Activated T-helper 2 cell treated with anti-CD3 and anti-CD28 coated beads, Interferon-gamma antibody, Interleukin-2, Interleukin-4, amounts not matched to agents 10 μg/mL and 5 μg/mL and 100 μg/mL, durations not matched to agents 14 hours and 24 hours and 36 hours (primary cell): ENCODE measurements around the gene CDPF1. TPM values are rescaled to one million over a fixed set of nuclear protein-coding genes. Genes with fewer than 3 reads are reported as not detected.
"Not testable (repeated sequence)": the region's sequence is repeated elsewhere in the genome, so short reads cannot be mapped to it uniquely, and the experiment has no call there.

Experiments used
- DNase-seq: peaks from one replicate; pipeline ENCODE4 v3.0.0; 2021; ENCODE audit warnings: low spot score
- H3K27ac Mint-ChIP-seq: one replicate; pipeline ENCODE4 v1.8.0; 2021; ENCODE audit warnings: mixed read lengths
- H3K27me3 Mint-ChIP-seq: one replicate; pipeline ENCODE4 v1.8.0; 2021; ENCODE audit warnings: low read depth, mixed read lengths
- H3K36me3 Mint-ChIP-seq: one replicate; pipeline ENCODE4 v1.8.0; 2021; ENCODE audit warnings: low read depth, mixed read lengths
- H3K4me1 Mint-ChIP-seq: one replicate; pipeline ENCODE4 v1.8.0; 2021; ENCODE audit warnings: low read depth, mixed read lengths
- H3K4me3 Mint-ChIP-seq: one replicate; pipeline ENCODE4 v1.8.0; 2021; ENCODE audit warnings: low read depth, mild to moderate bottlenecking, moderate library complexity, mixed read lengths
- H3K9me3 Mint-ChIP-seq: one replicate; pipeline ENCODE4 v1.8.0; 2021; ENCODE audit warnings: mixed read lengths
- intact Hi-C: fragments of 100-400 bp; cut with micrococcal nuclease; formaldehyde crosslinking; loops from one replicate; pipeline ENCODE4 v1.15.1; 2023
- total RNA-seq: library from RNA; stranded (reverse); gene quantifications from 2 replicates; pipeline ENCODE4 v1.2.3, GENCODE V29; 2022

Gene CDPF1
- total RNA-seq, 1 donor from 2014 or later = 7.7 TPM

- H3K4me3 Mint-ChIP-seq = no peak overlapping the region
- no peak overlapping the region for H3K27ac Mint-ChIP-seq
- peaks cover 4% of the 10 kb centered on the region for H3K9me3 Mint-ChIP-seq
- intact Hi-C loops = no loop called here
- peaks cover 36% of the 10 kb centered on the region for H3K36me3 Mint-ChIP-seq
- no peaks in the 10 kb centered on the region for H3K27me3 Mint-ChIP-seq
- DNase-seq = no peak
- peaks cover 2% of the 10 kb centered on the region for H3K4me1 Mint-ChIP-seq
Measured at GRCh38 chr22:46276563-46276962, 26.5 kb upstream of the CDPF1 start.

GRCh38 chr22:46275455-46276122, 25.5 kb upstream of the CDPF1 start:
- no peak overlapping the region for H3K4me3 Mint-ChIP-seq

GRCh38 chr22:46274381-46274780, 24.3 kb upstream of the CDPF1 start:
- no peak for DNase-seq
- H3K27ac Mint-ChIP-seq = no peak overlapping the region
- H3K36me3 Mint-ChIP-seq = peaks cover 33% of the 10 kb centered on the region
- no peak overlapping the region for H3K4me3 Mint-ChIP-seq
- peaks cover 4% of the 10 kb centered on the region for H3K9me3 Mint-ChIP-seq
- intact Hi-C loops = no loop called here
- no peaks in the 10 kb centered on the region for H3K27me3 Mint-ChIP-seq
- H3K4me1 Mint-ChIP-seq = peaks cover 8% of the 10 kb centered on the region

More at GRCh38 chr22:46275455-46276122, 25.5 kb upstream of the CDPF1 start:
- peaks cover 33% of the 10 kb centered on the region for H3K36me3 Mint-ChIP-seq
- peaks cover 4% of the 10 kb centered on the region for H3K9me3 Mint-ChIP-seq
- no peaks in the 10 kb centered on the region for H3K27me3 Mint-ChIP-seq
- DNase-seq = no peak
- intact Hi-C loops = no loop called here
- H3K27ac Mint-ChIP-seq = no peak overlapping the region
- H3K4me1 Mint-ChIP-seq = peaks cover 2% of the 10 kb centered on the region

DNA sequence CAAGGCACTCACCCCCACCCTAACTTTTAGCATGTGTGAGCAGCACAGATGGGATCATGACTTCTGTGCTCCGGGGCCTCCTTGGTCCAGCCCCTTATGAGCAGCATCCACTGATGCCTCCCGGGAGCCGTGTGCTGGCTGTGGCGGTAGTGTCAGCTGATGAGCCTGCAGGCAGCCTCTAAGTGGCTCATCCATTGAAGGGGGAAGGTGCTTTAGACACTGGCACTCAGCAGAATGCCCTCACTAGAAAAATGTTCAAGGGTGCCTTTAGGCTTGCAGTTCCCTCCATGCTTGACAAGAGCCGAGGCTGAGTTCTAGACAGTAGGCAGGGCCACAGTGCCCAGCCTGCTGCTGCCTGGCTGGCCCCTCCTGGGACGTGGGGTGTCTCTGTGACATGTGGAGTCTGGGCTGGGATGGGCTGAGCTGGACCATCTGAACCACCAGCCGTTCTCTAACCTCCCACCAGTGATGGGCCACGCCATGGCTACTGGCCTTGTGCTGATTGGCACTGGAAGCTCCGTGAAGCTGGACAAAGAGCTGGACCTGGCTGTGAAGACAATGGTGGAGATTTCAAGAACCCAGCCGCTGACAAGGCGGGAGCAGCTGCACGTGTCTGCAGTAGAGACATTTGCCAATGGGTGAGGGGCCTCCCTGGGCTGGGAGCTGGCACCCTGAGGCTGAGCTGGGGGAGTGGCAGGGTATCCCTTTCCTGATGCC, 23.5 kb upstream of the CDPF1 start:
- Mint-ChIP-seq H3K36me3 (peaks cover 28% of the 10 kb centered on the region), H3K27ac (no peak overlapping the region), H3K4me3 (no peak overlapping the region), H3K4me1 (peaks cover 11% of the 10 kb centered on the region), H3K27me3 (no peaks in the 10 kb centered on the region), H3K9me3 (peaks cover 4% of the 10 kb centered on the region)
- intact Hi-C loops = no loop called here
- DNase-seq = no peak

GRCh38 chr22:46272762-46273431, 22.8 kb upstream of the CDPF1 start:
- no peak overlapping the region for H3K27ac Mint-ChIP-seq
- no peak overlapping the region for H3K4me3 Mint-ChIP-seq
- peaks cover 14% of the 10 kb centered on the region for H3K4me1 Mint-ChIP-seq
- intact Hi-C loops = no loop called here
- H3K27me3 Mint-ChIP-seq = no peaks in the 10 kb centered on the region
- H3K9me3 Mint-ChIP-seq = peaks cover 4% of the 10 kb centered on the region
- peaks cover 28% of the 10 kb centered on the region for H3K36me3 Mint-ChIP-seq
- DNase-seq = no peak

GRCh38 chr22:46272196-46272595, 22.1 kb upstream of the CDPF1 start:
- no peaks in the 10 kb centered on the region for H3K27me3 Mint-ChIP-seq
- intact Hi-C loops = no loop called here

DNA sequence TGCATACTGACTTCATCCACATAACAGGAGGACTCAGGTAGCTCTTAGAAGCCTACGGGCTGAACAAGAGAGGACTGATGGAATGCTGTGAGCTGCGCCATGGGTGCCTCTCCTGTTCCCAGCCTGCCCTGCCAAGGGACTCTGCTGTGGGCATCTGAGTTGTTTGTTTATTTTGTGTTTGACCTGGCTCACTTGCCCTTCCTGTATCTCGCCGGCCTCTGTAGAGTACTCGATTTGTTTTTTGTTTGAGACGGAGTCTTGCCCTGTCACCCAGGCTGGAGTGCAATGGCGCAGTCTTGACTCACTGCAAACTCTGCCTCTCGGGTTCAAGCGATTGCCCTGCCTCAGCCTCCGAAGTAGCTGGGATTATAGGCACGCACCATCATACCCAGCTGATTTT, 19.5 kb upstream of the CDPF1 start:
- Mint-ChIP-seq H3K36me3 (peaks cover 19% of the 10 kb centered on the region), H3K4me1 (peaks cover 19% of the 10 kb centered on the region), H3K9me3 (peaks cover 10% of the 10 kb centered on the region), H3K4me3 (peak overlapping the region; percentile 71), H3K27ac (no peak overlapping the region), H3K27me3 (peaks cover 17% of the 10 kb centered on the region)
- intact Hi-C loops = no loop called here
- DNase-seq = no peak

More at GRCh38 chr22:46272196-46272595, 22.1 kb upstream of the CDPF1 start:
- Mint-ChIP-seq H3K4me3 (no peak overlapping the region), H3K27ac (no peak overlapping the region), H3K9me3 (peaks cover 4% of the 10 kb centered on the region), H3K36me3 (peaks cover 28% of the 10 kb centered on the region), H3K4me1 (peaks cover 19% of the 10 kb centered on the region)
- no peak for DNase-seq

GRCh38 chr22:46267431-46268279, 17.6 kb upstream of the CDPF1 start, which contains the start of gene TTC38:
TSS of gene TTC38 (plus strand) at chr22:46268008. CDS start at chr22:46268040, 32 bp downstream.
- DNase-seq = peak; percentile 50
- Mint-ChIP-seq H3K36me3 (peaks cover 20% of the 10 kb centered on the region), H3K27ac (peak within 1 kb of the TSS; percentile 55), H3K4me1 (peaks cover 19% of the 10 kb centered on the region), H3K4me3 (peak within 1 kb of the TSS; percentile 89), H3K9me3 (peaks cover 21% of the 10 kb centered on the region), H3K27me3 (peaks cover 31% of the 10 kb centered on the region)
- intact Hi-C loops = no loop called here

GRCh38 chr22:46265627-46266026, 15.5 kb upstream of the CDPF1 start:
- H3K9me3 Mint-ChIP-seq = peaks cover 21% of the 10 kb centered on the region
- intact Hi-C loops, H3K4me3 Mint-ChIP-seq, DNase-seq, H3K27ac Mint-ChIP-seq: not testable (repeated sequence)
- H3K27me3 Mint-ChIP-seq = peaks cover 50% of the 10 kb centered on the region
- H3K36me3 Mint-ChIP-seq = peaks cover 26% of the 10 kb centered on the region
- peaks cover 19% of the 10 kb centered on the region for H3K4me1 Mint-ChIP-seq

GRCh38 chr22:46264520-46264919, 14.4 kb upstream of the CDPF1 start:
- DNase-seq, H3K4me3 Mint-ChIP-seq, intact Hi-C loops, H3K27ac Mint-ChIP-seq: not testable (repeated sequence)
- Mint-ChIP-seq H3K4me1 (peaks cover 14% of the 10 kb centered on the region), H3K36me3 (peaks cover 26% of the 10 kb centered on the region), H3K9me3 (peaks cover 21% of the 10 kb centered on the region), H3K27me3 (peaks cover 61% of the 10 kb centered on the region)

GRCh38 chr22:46263216-46263590, 13.1 kb upstream of the CDPF1 start, which contains the start of gene PKDREJ:
TSS of gene PKDREJ (minus strand) at chr22:46263343. CDS start at chr22:46263322, 21 bp downstream.
- Mint-ChIP-seq H3K4me3 (peak within 1 kb of the TSS; percentile 30), H3K9me3 (peaks cover 21% of the 10 kb centered on the region), H3K27me3 (peaks cover 73% of the 10 kb centered on the region), H3K4me1 (peaks cover 7% of the 10 kb centered on the region), H3K36me3 (peaks cover 26% of the 10 kb centered on the region), H3K27ac (no peak within 1 kb of the TSS)
- intact Hi-C loops = no loop called here
- no peak for DNase-seq
